Retinal pigment epithelial cell (primary cell): Measurements from ENCODE around the gene SH3BGRL3.
"Not testable (repeated sequence)": the region's sequence is repeated elsewhere in the genome, so short reads cannot be mapped to it uniquely, and the experiment has no call there.

Experiments used
- DNase-seq: peaks from one replicate; pipeline ENCODE4 v3.0.0-alpha.2; 2010; ENCODE audit warnings: low read depth
- H3K4me3 ChIP-seq: 2 replicates; pipeline ENCODE4 v1.5.1; 2011; ENCODE audit warnings: mild to moderate bottlenecking, low read length, control low read depth, moderate library complexity
- TF ChIP-seq, protein P1 (sequence below): conservative IDR thresholded peaks from 2 replicates; pipeline ENCODE4 v1.5.1; 2011; ENCODE audit warnings: low read depth, low read length, control low read depth, inconsistent platforms

Gene SH3BGRL3

DNA sequence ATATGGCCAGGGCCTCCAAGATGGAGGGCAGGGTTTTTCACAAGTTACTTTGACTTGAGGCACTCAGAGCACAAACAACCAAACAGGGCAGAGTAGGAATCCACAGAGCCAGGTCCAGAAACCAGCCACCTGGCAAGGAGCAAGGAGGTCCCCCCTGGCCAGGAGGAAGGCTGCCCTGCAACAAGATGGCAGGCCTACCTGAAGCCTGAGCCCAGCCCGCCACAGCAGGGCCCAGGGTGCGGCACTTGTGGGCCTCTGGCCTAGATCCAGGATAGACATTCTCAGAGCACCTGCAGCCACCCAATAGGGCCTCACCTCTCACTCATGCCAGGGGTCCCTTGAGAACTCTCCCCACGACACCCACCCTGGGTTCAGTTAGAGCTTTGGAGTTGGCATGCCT is 11.5 kb downstream of the SH3BGRL3 start:
- DNase-seq, result no peak
- H3K4me3 ChIP-seq, result no peak overlapping the region
- TF ChIP-seq, protein P1, sequence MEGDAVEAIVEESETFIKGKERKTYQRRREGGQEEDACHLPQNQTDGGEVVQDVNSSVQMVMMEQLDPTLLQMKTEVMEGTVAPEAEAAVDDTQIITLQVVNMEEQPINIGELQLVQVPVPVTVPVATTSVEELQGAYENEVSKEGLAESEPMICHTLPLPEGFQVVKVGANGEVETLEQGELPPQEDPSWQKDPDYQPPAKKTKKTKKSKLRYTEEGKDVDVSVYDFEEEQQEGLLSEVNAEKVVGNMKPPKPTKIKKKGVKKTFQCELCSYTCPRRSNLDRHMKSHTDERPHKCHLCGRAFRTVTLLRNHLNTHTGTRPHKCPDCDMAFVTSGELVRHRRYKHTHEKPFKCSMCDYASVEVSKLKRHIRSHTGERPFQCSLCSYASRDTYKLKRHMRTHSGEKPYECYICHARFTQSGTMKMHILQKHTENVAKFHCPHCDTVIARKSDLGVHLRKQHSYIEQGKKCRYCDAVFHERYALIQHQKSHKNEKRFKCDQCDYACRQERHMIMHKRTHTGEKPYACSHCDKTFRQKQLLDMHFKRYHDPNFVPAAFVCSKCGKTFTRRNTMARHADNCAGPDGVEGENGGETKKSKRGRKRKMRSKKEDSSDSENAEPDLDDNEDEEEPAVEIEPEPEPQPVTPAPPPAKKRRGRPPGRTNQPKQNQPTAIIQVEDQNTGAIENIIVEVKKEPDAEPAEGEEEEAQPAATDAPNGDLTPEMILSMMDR, result no peak

DNA sequence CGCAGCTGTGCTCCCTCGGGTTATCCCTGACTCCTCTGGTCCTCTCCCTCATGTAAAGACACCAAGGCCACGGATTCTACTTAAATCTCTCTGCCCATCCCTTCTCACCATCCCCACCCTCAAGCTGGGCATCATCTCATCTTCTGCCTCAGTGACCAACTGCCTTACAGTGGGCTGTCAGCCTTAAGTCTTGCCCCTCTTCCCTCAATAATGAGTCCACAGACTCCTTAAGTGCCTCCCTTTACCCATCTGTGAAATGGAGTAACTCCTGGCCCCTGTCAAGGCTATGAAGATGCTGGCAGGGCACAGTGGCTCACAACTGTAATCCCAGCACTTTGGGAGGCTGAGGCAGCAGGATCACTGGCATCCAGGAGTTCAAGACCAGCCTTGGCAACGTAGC is 12.1 kb downstream of the SH3BGRL3 start:
- no peak overlapping the region for H3K4me3 ChIP-seq
- TF ChIP-seq, protein P1, result no peak
- no peak for DNase-seq

DNA sequence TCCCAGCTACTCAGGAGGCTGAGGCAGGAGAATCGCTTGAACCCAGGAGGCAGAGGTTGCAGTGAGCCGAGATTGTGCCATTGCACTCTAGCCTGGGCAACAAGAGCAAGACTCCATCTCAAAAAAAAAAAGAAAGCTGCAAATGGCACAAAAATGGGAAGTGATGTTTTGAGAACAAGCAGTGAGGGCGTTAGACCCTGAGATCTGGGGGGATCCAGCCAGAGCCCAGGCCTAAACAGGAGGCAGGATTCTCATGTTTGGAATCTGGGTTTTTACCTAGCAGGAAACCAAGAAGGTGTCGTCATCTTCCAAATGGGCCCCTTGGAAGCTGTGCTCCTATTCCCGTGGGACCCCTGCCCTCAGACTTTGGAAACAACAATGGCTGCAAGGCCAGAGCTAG is 12.8 kb downstream of the SH3BGRL3 start:
- DNase-seq, H3K4me3 ChIP-seq: not testable (repeated sequence)

DNA sequence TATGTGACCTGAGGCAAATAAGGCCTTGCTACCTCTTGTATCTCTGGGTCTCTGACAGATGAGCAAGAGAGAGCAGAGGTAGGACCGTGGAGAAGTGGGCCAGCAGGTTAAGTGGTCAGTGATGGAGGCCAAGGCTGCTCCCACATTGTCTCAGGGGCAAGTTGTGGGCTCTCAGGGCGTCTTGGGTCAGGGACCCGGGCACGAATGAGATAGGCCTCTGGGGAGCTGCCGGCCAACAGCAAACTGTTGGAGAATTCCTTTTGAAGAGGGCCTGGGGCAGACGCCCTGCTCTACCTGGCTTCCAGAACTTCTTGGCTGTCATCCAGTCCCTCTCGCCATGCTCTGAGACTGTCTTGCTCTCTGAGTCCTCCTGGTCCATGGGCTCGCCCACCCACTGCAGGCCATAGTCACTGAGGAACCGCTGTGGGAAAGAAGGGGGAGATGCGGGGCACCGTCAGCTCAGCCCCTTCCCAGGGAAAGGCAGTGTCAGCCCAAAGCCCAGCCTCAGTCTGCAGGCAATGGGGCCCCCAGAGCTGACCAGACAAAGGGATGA is 14.1 kb downstream of the SH3BGRL3 start:
- TF ChIP-seq, protein P1, result no peak
- H3K4me3 ChIP-seq, result no peak overlapping the region
- DNase-seq, result no peak

DNA sequence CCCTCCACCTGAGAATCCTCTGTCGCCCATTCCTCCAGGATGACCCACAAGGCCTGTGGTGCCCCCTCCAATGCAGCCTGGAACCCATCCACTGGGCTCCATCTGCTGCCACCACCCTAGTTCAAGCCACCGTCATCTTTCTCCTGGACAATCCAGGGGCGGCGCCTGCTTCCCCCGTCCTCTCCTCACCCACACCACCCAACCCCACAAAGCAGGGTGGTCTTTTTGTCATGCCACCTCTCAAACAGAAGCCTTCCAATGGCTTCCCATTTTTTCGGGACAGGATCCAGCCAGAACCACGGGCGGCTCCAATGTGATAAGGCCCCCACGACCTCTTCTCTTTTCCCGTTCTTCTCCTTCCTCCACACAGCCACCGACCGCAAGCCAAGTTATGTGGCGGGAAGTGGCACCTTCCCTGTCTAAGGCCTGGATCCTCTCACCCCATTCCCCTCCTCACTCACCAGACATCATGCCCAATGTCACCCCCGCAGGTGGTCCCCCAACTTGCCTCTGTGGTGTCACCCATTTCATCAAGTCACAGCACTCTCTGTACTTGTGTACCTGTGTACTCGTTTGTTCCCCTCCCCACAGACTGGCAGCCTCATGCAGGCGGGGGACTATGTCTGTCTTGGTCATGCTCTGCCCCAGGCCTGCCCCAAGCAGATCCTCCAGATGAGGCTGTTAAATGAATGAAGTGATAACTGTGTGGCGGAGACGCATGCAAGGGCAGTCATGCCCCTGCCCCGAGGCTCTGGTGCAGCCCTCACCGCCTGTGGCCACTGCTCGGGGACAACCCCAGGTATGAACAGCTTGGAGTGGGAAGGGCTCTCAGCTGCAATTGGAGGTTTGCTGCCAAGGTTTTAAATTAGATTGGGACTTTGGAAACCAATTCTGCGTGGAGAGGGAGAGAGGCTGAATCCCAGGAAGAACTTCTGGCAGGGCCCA is 15.6 kb downstream of the SH3BGRL3 start:
- no peak for DNase-seq

DNA sequence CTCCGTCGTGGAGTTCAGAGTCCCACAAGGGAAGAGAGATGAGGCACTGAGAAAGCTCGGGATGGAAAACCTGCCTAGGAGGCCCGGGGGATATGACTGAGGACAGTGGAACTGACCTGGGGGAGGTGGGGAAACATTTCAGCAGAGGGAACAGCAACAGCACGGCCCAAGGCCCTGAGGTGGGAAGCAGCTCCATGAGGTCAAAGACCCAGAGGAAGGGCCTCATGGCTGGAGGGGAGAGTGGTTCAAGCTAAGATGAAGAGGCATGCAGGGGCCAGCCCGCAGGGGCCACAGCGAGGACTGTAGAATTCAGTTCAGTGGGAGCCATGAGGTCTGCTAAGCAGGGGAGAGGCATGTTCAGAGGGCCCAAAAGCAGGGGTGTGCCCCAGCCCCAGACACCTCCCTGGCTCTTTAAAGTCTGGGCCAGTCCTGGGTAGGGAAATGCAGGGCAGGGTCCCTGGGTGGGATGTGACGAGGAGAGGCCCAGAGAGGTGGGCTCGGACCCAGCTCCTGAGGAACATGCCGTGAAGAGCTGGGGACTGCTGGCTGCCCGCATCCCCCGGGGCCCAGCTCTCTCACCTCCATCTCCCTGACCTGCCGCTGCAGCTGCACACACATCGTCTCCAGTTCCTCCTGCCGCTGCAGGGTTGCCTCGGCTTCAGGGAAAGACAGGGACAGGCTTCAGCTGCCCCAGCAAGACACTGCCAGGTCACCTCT is 16.6 kb downstream of the SH3BGRL3 start:
- TF ChIP-seq, protein P1, result no peak
- no peak for DNase-seq
- H3K4me3 ChIP-seq, result no peak overlapping the region

More for the DNA sequence above, 15.6 kb downstream of the SH3BGRL3 start:
- no peak overlapping the region for H3K4me3 ChIP-seq
- TF ChIP-seq, protein P1, result no peak

DNA sequence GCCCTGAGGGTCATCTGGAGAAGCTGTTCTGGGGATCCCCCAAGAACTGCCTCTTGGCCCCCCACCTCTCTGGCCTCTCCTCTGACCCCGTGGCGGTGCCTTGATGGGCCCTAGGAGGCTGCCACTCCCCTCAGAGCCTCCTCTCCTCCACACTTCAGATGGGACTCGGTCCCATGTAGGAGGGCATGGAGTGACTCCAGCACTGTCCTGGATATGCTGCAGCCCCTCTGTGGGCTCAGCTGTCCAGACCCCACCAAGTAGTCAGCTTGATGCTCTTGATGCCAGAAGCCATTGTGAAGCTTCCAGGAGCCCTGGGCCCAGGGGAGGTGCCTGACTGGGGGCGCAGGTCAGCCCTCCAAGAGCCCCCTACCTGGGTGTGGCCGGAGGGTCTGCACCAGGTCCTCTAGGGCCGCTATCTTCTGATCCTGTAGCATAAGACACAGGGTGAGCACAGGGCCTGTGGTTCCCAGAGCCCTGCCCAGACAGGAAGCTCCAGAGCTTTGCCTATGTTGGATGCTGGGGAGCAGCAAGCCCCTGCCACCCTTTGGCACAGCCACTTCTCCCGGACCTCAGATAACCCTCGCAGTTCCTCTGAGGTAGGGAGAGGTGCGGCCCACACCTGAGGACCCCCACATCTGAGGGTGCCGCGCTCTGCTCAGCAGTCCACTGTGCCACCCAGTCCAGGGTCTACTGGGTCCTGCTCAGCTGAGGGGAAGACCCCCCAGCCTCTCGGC is 17.3 kb downstream of the SH3BGRL3 start:
- no peak overlapping the region for H3K4me3 ChIP-seq
- TF ChIP-seq, protein P1, result no peak
- DNase-seq, result no peak
